T-helper 1 cell (primary cell): ENCODE data around the gene CWC15.
"Not testable (repeated sequence)": the region's sequence is repeated elsewhere in the genome, so short reads cannot be mapped to it uniquely, and the experiment has no call there.

Experiments
- DNase-seq, 5 donors: peaks; one replicate each; pipeline ENCODE4 v3.0.0-alpha.2; 2012 to 2020

Gene CWC15

DNA sequence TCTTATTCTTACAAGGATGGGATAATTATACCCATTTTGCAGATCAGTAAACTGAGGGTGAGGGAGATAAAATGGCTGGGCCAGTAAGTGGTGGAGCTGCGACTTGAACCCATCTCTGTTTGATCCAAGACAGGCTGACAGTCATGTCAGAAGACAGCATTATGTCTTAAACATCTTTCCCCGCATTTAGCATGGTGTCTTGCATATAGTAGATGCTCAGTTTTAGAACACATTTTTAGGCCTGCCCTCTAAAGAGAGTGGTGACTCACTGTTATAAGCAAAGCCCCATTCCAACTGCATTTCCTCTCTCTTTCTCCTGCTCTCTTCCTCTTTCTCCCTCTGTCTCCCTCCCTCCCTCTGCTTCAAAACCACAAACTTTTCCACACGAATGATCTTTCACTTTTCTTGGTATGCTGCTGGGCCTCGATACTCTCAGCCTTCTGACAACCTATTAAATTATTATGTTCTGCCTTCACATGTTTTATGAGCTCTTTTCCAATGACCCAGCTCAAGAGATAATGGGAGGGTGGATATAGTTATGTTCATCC is 25.2 kb downstream of the CWC15 start:
- no peak for DNase-seq

DNA sequence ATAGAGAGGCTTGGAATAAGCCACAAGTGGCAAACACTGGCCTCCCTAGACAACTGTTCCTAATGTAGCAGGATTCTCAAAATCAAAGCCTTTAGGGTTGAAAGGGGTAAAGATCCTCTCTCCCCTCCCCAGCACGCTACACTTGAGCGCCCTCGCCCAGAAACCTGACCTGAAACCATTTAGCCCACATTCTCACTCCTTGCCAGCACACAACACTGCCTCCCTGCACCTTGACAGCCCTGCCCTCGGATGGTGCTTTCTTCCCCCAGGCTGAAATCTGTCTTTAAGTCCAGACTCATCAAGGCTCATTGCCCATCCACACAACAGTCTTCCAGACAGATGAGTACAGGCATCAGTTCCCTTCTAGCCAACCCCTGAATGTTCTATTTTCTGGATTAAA is 26.5 kb downstream of the CWC15 start:
- no peak for DNase-seq

DNA sequence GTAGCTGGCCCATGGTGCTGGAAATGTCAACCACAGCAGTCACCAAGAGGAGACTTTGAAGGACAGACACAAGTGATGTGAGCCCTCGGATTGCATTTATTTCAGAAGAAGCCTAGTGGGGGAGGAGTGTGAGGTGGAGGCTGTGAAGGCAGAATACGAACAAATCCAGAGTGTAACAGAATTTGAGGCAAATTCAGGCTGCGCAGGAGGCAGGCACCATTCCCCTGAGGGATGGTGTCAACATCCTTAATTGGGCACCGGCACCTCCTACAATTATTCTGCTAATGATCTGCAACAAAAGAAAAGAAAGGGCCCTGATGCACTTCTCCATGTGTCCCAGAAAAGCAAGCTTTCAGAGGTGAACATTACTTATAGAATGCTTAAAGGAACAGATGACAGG is 32.2 kb downstream of the CWC15 start:
- DNase-seq, result no peak

DNA sequence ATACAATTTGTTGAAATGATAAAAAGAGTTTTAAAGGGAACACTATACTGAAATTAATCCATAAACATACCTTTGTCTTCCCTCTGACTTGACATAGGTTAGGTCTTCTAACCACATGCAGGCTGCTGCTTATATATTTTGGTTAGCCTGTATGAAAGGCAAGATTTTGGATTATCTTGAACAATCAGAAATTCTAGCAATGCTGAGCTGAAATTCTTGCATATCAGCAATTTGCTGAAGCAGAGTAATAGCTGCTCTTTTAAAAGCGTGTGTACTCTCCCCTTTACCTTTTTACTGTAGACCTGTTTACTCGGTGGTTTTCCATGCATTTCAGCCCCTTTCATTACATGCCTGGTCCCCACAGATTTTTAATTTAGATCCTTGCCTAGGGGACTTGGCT is 34.0 kb downstream of the CWC15 start:
- DNase-seq, result no peak

DNA sequence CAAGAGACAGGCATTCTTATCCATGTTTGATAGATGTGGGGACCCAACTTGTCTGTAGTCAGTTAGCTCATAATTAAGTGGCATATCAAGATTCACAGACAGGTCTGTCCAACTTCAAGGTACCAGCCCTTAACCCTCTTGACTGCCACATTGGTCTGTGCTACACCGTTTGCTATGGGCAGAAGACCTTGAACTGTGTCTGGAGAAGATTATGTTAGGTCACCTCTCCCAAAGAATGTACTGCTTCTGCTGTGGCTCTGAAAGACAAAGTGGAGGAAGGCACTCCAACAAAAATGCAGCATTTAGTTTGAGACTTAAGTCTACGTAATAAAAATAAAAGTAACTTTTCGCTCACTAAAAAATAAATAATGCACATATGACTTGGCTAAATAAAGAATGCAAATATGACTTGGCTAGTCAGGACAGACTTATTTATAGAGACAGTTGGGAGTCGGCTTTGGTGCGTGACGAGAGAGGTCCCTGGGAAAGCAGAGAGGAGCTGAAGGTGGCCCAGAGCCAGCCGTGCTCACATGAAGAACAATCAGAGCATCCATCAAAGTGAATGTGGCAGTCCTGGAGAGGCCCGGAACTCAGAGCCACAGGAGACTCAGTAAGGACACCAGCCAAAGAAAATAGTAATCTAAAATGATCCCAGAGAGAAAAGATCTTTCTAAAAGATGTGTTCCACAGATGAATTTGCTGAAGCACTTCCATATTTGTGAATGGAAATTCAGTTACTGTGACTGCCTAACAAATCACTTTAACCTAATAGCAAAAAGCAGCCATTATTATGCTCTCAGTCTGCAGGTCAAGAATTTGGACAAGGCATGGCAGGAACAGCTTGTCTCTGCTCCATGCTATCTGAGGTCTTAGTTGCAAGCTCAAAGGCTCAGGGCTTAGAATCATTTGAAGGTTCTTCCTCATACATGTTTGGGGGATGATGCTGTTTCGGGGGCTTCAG is 35.0 kb downstream of the CWC15 start:
- DNase-seq, result no peak

DNA sequence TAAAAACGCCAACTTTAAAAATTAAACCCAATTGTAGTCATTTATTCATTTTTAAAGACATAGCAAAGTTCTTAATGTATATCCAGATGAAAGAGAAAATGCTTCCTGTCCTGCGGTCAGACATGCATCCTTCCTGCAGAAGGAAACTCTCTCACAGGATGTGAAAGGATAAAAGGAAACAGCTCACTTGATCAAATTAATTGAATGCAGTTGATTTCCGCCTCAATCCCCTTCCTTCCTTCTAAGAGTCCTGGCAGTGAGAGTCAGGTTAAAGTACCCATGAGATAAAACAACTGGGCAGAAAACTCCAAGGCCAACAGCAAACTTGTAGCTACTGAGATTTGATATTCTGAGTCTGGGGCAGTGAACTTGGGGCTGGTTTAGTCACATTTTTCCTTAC is 38.5 kb downstream of the CWC15 start:
- peak in 1 of 5 donors; percentile 23 for DNase-seq

DNA sequence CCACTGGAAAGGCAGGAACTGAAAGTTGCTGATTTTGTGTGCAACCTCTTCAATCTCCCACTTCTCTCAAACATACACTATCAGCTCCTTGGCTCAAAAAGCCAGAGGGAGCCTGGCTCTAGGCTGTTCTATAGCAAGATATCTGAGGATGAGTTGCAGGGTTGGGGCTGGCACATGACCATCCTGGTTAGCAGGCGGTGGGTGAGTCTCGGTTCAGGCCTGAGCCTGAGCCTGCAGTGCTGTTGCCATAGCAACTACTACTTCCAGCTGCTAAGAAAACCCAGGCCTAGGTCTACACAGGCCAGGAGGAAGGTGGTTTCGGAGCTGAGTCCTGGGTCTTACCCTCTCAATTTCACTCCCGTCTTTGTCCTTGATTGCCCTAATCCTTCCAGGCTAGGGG is 39.0 kb downstream of the CWC15 start:
- no peak for DNase-seq

DNA sequence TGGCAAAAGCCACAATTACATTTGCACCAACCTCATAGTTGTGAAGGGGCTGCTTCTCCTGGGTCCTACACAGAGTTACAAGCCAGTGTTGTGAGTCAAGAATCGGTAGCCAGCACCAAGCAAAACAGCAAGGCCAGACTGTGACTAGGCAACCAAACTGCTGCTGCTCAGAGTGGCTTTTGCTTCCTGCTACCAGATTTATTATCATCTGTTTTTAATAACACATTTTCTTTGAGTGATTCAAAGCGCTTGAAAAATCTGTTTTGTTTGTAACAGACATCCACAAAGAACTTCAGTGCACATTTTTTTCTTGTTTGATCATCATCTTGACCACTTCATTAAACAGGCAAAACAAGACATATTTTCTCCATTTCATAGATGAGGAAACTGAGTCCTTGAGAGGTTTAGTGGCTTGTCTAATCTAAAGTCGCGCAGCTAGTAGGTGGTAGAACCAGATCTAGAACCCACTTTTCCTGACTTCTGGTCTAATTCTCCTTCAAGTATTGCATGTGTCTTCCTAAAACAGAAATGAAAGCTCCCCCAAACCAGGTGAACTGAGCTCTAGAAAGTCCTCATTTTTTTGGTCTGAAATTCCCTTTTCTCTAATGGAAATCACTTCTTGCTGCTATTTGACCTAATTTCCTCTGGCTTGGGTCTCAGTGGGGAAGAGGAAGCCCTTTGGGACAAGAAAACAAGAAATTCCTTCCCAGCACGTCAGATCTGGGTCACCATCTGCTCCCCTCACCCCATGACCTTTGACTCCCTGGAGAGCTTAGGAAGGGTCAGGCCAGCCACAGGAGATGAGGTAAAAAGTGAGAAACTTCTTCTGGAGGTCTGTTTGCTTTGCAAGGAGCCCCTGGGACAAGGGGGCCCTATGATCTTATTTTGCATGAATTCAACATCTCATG is 39.9 kb downstream of the CWC15 start:
- DNase-seq, result no peak

DNA sequence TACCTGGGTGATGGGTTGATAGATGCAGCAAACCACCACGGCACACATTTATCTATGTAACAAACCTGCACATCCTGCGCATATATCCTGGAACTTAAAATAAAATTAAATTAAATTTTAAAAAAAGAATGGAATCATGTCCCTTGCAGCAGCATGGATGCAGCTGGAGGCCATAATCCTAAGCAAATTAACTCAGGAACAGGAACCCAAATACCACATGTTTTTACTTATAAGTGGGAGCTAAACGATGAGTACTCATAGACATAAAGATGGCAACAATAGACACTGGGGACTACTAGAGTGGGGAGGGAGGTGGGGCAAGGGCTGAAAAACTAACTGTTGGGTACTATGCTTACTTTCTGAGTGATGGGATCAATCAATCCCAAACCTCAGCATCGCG is 40.9 kb downstream of the CWC15 start:
- no peak for DNase-seq

DNA sequence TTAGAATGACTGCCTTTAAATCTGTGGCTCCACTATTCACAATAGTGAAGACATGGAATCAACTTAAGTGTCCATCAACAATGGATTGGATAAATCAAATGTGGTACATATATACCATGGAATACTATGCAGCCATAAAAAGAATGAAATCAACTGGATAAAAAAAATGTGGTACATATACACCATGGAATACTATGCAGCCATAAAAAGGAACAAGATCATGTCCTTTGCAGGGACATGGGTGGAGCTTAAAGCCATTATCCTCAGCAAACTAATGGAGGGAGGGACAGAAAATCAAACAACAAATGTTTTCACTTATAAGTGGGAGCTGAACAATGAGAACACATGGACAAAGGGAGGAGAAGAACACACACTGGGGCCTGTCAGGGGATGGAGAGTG is 41.3 kb downstream of the CWC15 start:
- DNase-seq, result not testable (repeated sequence)

DNA sequence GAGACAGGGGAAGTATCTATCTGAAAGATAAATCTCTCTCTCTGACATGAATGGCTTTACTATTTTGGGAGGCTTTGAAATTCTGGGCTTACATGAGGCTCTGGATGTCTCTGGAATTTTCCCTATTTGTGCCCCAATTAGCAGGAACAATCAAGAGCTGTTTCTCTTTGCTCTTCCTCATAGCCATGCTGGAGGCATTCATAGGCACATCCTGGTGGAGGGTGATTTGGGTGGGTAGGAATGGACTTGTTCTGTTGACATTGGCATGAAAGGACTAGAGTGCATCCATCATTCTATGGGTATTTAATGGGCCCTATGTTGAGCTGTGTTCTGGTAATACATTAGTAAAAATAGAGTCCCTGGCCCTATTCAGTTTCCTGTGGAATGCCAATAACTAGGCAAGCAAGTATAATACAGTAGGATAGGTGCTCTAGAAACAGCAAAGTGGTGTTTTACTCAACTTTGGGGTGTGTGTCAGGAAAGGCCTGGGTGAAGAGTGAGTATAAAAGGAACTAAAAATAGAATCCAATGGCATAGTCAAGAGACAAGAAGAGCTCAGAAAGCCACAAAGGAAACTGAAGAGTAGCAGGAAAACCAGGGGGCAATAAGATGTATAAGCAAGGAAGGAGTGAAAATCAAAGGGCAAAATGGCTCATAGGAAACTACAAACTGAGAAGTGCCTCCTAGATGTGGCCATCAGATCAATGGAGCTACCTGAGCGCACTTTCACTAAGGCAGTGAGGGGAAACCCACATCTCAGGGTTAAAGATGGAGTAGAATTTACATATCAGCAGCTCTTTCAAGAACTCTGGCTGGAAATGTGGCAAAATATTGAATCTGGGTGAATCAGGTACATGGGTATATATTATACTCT is 45.0 kb downstream of the CWC15 start:
- no peak for DNase-seq

DNA sequence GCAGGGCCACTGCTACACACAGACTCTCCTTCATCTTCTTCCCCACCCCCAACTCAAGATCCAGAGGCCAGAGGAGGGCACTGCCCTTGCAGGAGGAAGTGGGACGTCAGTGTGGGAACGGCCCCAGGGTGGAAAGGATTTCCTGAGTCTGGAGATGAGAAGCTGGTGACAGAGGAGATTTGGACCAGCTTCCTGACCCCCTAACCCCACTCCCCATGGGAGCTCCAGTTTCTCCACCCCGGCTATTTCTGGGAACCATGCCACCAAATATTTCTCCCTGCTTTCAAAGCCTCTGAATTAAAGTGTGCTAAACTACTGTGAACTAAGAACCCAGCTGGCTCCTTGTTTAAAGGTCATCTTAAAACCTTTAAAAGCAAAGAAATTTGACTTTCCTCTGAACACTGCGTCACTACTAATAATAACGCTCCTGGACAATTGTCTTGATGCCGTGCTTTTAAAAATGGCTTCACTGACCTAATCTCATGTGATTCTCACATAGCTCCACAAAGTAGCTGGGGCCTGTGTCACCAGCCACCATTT is 46.6 kb downstream of the CWC15 start:
- no peak for DNase-seq

DNA sequence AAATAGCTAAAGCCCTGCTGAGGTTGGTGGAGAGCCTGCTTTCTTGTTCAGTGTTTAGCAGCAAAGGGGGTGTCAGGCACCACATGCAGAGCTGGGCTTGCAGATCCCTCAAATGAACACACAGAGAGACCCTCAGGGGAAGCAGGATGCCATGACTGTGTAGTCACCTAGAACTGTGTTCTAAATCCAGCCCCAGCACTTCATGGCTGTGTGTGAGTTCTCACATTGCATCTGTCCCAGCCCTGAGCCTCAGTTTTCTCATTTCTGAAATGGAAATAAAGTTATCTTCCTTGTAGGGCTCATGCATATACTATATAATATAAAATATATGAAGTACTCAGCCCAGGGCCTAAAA is 47.1 kb downstream of the CWC15 start:
- DNase-seq, result no peak

DNA sequence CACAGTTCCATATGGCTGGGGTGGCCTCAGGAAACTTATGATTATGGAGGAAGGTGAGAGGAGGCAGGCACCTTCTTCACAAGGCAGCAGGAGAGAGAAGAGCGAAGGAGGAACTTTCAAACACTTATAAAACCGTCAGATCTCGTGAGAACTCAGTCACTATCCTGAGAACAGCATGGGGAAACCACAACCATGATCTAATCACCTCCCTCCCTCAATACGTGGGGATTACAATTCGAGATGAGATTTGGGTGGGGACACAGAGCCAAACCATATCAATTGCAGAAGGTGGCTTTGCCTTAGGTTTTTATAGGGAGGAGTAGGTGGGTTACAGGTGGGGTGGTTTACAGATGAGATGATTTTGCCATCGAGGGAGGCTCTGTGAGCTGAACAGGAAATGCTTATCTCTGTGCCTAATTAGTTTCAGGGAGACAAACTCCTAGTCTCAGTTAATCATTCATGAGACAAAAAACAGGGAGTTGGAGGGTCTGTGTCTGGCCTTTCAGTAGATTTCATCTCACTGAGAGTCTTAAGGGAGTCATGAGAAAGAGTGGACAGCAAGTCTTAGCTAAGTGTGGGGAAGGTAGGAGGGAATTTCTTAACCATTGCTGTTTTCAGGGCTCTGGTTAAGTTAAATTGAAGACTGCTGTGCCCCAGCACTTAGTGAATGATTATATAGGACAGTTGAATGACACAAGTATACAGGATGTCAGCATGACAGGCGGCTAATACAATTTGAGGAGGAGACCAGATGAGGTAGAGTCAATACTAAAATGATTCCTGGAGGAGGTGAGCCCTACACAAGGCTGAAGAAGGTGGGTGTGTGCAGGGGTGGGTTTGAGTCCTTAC is 47.7 kb downstream of the CWC15 start:
- DNase-seq, result peak in 1 of 5 donors; percentile 16

DNA sequence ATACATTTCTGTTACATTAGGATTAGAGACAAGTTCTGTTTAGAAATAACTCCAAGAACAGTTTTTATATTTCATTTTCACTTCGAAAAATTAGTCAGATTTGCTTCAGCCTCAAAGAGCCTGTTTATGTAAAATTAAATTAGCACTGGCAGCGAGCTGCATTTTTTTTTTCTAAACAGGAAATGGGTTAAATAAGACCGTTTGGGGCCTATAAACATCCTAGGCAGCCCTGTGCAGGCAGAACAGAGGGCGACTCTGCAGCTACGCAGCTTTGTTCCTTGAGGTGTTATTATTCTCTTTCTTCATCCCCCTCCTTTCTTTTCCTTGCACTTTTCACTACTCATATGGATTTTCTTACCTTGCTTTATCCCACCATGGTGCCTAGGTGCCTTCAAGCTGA is 48.7 kb downstream of the CWC15 start:
- peak in 1 of 5 donors; percentile 69 for DNase-seq

DNA sequence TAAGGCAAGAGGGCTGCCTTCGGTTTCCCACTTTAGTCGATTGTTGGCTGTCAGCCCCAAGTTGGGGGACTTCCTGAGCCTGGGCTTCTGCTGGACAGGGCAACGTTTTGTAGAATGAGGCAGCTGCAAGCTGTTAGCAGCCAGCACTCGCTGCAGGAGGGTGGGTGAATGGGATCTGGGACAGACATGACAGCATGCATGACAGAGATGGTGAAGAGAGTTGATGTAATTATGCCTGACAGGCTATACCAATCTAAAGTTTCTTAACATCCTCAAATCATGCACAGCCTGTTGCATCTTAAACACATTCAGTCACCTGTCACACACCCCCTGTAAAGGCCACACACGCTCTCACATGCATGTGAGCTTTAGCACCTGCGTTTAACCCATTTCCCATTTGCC is 49.2 kb downstream of the CWC15 start:
- peak in 1 of 5 donors; percentile 43 for DNase-seq

DNA sequence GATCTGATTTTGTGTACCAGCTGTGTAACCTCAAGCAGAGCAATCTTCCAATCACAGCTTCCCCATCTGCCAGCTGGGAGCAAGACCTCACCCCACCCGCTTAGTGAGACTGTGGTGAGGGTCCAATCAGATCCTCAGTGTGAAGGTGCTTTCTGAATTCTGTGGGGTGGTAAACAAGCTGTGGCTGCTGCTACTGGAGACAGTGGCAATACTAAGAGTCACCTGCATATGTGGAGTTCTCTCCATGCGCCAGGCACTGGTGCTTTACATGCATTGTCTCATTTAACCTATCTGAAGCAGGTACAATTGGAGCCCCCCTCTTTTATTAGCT is 50.4 kb downstream of the CWC15 start:
- DNase-seq, result no peak

DNA sequence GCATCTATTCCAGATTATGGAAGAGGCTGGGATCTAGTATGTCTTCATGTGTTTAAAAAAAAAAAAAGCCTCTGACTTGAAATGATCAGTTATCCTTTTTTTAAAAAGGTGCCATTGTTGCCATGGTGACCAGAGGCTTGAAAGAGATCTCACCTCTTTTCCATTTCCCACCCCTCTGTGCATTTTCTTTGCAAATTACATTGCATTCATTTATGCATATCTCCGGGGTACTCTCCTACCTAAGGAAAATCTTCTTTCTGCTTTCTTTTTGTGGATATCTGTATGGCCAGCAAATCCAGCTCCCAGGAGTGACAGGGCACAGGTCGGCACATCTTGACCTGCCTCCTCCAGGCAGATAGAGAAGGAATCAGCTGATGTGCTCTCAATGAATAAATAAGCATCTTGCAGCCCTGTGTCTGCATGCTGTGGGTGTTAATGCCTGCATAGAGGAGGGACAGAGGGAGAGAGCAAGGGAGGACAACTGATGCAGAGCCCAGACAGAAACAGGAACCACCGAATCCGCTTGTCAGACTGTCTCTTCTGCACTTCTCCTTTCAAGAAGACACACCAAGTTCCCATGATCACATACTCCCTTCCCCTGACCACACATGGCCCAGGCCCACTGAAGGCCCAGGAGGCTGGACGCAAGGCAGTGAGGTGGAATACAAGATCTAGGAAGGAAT is 50.9 kb downstream of the CWC15 start:
- no peak for DNase-seq

DNA sequence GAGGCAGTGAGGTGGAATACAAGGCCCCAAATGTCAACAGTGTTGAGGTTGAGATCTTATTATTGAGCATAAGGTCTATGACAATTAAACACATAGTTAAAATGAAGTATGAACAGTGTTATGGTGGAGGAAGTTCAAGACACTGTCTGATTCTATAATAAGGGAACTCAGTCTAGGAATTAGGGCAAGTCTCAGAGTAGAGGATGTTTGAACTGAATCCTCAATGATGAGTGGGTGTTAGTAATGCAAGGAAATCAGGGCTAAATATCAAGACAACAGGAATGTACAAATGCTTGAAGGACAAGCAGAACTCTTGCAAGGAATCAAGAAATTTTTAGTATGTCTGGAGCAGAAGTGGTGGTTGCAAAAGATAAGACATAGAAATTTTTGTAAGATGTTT is 53.0 kb downstream of the CWC15 start:
- DNase-seq, result no peak

DNA sequence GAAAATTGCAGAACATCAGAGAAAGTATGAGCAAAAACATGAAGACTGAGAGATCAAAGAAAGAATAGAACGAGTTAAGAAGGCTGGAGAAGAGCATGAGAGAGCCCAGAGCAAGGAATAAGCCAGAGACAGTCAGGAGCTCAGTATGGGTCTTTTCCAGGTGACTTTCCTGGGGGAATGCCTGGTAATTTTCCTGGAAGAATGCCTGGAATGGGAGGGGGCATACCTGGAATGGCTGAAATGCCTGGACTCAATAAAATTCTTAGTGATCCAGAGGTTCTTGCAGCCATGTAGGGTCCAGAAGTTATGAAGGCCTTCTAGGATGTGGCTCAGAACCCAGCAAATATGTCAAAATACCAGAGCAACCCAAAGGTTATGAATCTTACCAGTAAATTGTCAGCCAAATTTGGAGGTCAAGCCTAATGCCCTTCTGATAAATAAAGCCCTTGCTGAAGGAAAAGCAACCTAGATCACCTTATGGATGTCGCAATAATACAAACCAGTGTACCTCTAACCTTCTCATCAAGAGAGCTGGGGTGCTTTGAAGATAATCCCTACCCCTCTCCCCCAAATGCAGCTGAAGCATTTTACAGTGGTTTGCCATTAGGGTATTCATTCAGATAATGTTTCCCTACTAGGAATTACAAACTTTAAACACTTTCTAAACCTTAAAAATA is 59.5 kb downstream of the CWC15 start:
- DNase-seq, result not testable (repeated sequence)
